PC-9 (cell line): ENCODE data around the gene SKI. TPM values are rescaled to one million over a fixed set of nuclear protein-coding genes. Genes with fewer than 3 reads are reported as not detected.
A peak's percentile ranks its signal among the peaks of the same experiment; 100 is the strongest.

ENCODE experiments used
- BruUV-seq: library from RNA; stranded (reverse); fragments of 400-500 nt; replicated peaks from 2 replicates; lab custom pipeline; 2021; lab: Mats Ljungman, UMichigan
- CTCF ChIA-PET: fragments of 300-600 bp; sonication (Branson Sonifier 250); formaldehyde crosslinking; loops from one replicate; lab custom pipeline; 2022; ENCODE audit warnings: antibody characterized with exemption; lab: Charles Lee
- POLR2A ChIA-PET: fragments of 300-600 bp; sonication (Branson Sonifier 250); formaldehyde crosslinking; loops from one replicate; lab custom pipeline; 2022; ENCODE audit warnings: antibody characterized with exemption; ENCODE audit not compliant: unreplicated experiment; lab: Charles Lee
- DNase-seq, 2 experiments: peaks; one replicate each; pipeline versions ENCODE4 v3.0.0 to v3.0.0-alpha.2; 2015 to 2022; ENCODE audit warnings: mixed read lengths in 1 of 2
- H2AFZ ChIP-seq: fragments of 200-600 bp; sonication (generic); 2 replicates; pipeline ENCODE4 v1.8.1; 2017; ENCODE audit warnings: antibody characterized with exemption
- H3F3A ChIP-seq: fragments of 200-600 bp; sonication (generic); 2 replicates; pipeline ENCODE4 v1.8.1; 2017; ENCODE audit warnings: antibody characterized with exemption, mild to moderate bottlenecking, low read depth; ENCODE audit not compliant: insufficient read depth
- H3K27ac ChIP-seq: fragments of 200-600 bp; sonication (generic); 2 replicates; pipeline ENCODE4 v1.6.1; 2016; ENCODE audit warnings: mixed run types
- H3K27me3 ChIP-seq: fragments of 200-600 bp; sonication (generic); 2 replicates; pipeline ENCODE4 v1.6.1; 2016; ENCODE audit warnings: low read depth, mixed run types; ENCODE audit not compliant: insufficient read depth
- H3K36me3 ChIP-seq: fragments of 200-600 bp; sonication (generic); 2 replicates; pipeline ENCODE4 v1.6.1; 2016; ENCODE audit warnings: low read depth, mixed run types
- H3K4me1 ChIP-seq: fragments of 200-600 bp; sonication (generic); replicated peaks from 2 replicates; pipeline ENCODE4 v1.6.1; 2016; ENCODE audit warnings: mixed run types; ENCODE audit not compliant: insufficient read depth
- H3K4me2 ChIP-seq: fragments of 200-600 bp; sonication (generic); 2 replicates; pipeline ENCODE4 v1.6.1; 2017; ENCODE audit warnings: mixed run types
- H3K4me3 ChIP-seq: fragments of 200-600 bp; sonication (generic); 2 replicates; pipeline ENCODE4 v1.6.1; 2016; ENCODE audit warnings: mixed run types
- H3K79me2 ChIP-seq: fragments of 200-600 bp; sonication (generic); 2 replicates; pipeline ENCODE4 v1.6.1; 2017; ENCODE audit warnings: low read depth, mixed run types
- H3K9me2 ChIP-seq: fragments of 200-600 bp; sonication (generic); 2 replicates; pipeline ENCODE4 v1.8.1; 2017; ENCODE audit warnings: mild to moderate bottlenecking; ENCODE audit not compliant: insufficient read depth
- H3K9me3 ChIP-seq: fragments of 200-600 bp; sonication (generic); 2 replicates; pipeline ENCODE4 v1.8.1; 2016; ENCODE audit warnings: low read depth; ENCODE audit not compliant: insufficient read depth
- H4K20me1 ChIP-seq: fragments of 200-600 bp; sonication (generic); 2 replicates; pipeline ENCODE4 v1.8.1; 2017; ENCODE audit not compliant: insufficient read depth
- EZH2 ChIP-seq: fragments of 200-600 bp; sonication (generic); IDR thresholded peaks from 2 replicates; pipeline ENCODE4 v1.8.0; 2017; ENCODE audit warnings: antibody characterized with exemption, low read depth
- intact Hi-C: fragments of 100-400 bp; cut with micrococcal nuclease; formaldehyde crosslinking; loops from one replicate; pipeline ENCODE4 v1.10.0; 2022; ENCODE audit not compliant: unreplicated experiment
- total RNA-seq: library from RNA; stranded (reverse); gene quantifications from 2 replicates; pipeline ENCODE4 v1.2.3, GENCODE V29; 2021
- TF ChIP-seq, protein P1 (sequence below): fragments of 200-600 bp; sonication (generic); conservative IDR thresholded peaks from 2 replicates; pipeline ENCODE4 v1.6.1; 2017; ENCODE audit warnings: mixed run types, antibody characterized with exemption, mild to moderate bottlenecking, moderate library complexity

SKI gene
- total RNA-seq, 1 experiment from 2014 or later = 36.2 TPM

DNA sequence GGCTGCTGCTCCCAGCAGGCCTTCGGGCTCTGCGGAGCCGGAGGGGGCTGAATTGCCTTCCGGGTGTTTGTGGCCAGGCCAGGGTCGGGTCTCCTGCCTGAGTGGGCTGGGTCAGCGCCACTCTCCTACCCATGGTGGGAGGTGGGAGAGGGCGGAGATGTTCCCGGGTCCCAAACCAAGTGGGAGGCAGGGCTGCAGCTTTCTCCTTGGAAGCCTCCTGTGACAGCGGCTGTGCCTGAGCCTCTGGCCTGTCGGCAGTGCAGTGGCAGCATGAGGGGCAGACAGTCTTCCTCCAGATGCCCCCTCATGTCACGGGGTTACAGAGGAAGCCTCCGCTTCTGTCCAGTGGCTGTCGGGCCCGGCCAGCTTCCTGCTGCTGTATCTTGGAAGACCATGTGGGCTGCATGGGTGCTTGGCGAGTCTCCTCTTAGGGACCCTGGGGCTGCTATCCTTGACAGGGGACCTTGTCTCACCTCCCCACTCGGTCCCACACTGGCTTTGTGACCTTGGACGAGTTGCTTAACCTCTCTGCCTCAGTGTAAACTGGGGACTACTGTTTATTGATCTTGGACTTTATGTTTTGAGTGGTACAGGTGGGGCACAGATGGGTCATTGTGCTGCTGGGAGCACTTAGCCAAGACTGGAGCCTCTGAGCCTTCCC lies 4.3 kb downstream of the SKI start:
- intact Hi-C loops = loop anchor here (5.0 kb wide), 1 partner anchor 35 kb away; no protein-coding TSS in a partner anchor
- Histone ChIP-seq H4K20me1 (peaks cover 80% of the 10 kb centered on the region), H3K27me3 (no peaks in the 10 kb centered on the region), H3F3A (peaks cover 29% of the 10 kb centered on the region), H3K4me2 (peak overlapping the region; percentile 99), H3K36me3 (no peaks in the 10 kb centered on the region), H3K27ac (no peak overlapping the region), H2AFZ (no peak overlapping the region), H3K4me1 (peaks cover 52% of the 10 kb centered on the region), H3K79me2 (peaks cover 87% of the 10 kb centered on the region), H3K4me3 (peak overlapping the region; percentile 93; the same call in 1 of the 2 replicates), H3K9me3 (no peaks in the 10 kb centered on the region), H3K9me2 (no peaks in the 10 kb centered on the region)
- no TSS peak for BruUV-seq
- TF ChIP-seq, protein P1, sequence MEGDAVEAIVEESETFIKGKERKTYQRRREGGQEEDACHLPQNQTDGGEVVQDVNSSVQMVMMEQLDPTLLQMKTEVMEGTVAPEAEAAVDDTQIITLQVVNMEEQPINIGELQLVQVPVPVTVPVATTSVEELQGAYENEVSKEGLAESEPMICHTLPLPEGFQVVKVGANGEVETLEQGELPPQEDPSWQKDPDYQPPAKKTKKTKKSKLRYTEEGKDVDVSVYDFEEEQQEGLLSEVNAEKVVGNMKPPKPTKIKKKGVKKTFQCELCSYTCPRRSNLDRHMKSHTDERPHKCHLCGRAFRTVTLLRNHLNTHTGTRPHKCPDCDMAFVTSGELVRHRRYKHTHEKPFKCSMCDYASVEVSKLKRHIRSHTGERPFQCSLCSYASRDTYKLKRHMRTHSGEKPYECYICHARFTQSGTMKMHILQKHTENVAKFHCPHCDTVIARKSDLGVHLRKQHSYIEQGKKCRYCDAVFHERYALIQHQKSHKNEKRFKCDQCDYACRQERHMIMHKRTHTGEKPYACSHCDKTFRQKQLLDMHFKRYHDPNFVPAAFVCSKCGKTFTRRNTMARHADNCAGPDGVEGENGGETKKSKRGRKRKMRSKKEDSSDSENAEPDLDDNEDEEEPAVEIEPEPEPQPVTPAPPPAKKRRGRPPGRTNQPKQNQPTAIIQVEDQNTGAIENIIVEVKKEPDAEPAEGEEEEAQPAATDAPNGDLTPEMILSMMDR = no peak
- TF ChIP-seq EZH2 = no peak
- CTCF ChIA-PET = no interaction called here
- POLR2A ChIA-PET = no interaction called here
- no peak for DNase-seq

DNA sequence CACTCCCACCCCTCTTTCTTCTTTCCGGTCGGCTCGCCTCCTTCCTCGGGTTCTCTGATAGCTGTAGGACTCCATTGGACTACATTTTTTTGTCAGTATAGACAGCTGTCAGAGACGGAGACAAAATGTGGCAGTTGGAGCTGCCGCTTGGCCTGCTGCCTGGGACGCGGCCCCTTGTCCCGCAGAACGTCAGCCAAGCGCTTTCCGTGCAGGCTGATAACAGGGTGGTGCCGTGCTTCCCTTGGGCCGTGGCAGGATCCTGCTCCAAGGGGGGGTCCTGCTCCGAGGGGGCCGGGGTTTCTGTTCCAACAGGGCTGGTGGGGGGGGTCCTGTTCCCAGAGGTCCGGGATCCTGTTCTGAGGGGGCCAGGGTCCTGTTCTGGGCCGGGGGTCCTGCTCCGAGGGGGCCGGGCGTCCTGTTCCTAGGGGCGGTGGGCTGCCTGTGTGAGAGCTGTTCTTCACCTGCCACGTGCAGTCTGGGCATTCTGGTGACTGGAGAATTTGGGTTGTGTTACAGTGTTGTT lies 4.9 kb downstream of the SKI start:
- CTCF ChIA-PET = interaction anchor here (0.8 kb wide), 1 partner anchor 57 kb away, joined by 4 read pairs; no protein-coding TSS in a partner anchor
- Histone ChIP-seq H3K27me3 (no peaks in the 10 kb centered on the region), H3K9me3 (no peaks in the 10 kb centered on the region), H3K4me3 (no peak overlapping the region; the same call in 1 of the 2 replicates), H4K20me1 (peaks cover 86% of the 10 kb centered on the region), H3K9me2 (no peaks in the 10 kb centered on the region), H3F3A (peaks cover 29% of the 10 kb centered on the region), H3K4me1 (peaks cover 52% of the 10 kb centered on the region), H3K27ac (no peak overlapping the region), H3K36me3 (no peaks in the 10 kb centered on the region), H2AFZ (no peak overlapping the region), H3K79me2 (peaks cover 93% of the 10 kb centered on the region), H3K4me2 (peak overlapping the region; percentile 99)
- intact Hi-C loops = loop anchor here (5.0 kb wide), 1 partner anchor 36 kb away; no protein-coding TSS in a partner anchor
- DNase-seq = no peak
- POLR2A ChIA-PET = no interaction called here
- BruUV-seq = no TSS peak
- TF ChIP-seq, protein P1 = no peak
- TF ChIP-seq EZH2 = no peak

DNA sequence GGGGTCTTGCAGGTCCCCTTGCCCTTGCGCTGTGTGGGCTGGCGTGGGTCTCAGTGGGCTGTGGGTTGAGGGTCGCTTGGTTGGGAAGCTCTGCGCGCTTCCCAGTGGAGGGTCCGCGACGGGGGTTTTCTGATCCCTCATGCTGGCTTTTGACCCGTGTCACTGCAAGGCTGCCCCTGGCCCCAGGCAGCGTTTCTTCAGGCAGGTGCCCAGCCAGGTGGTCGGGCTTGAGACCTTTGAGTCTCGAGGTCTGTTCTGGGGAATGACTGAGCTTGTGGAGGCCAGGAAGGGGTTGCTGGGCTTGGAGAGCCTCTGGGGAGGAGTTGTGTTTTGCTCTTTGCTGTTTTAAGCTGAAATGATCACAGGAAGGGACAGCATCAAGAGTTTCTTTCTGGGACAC lies 5.3 kb downstream of the SKI start:
- no TSS peak for BruUV-seq
- Histone ChIP-seq H3K4me1 (peaks cover 52% of the 10 kb centered on the region), H3K4me3 (peak overlapping the region; percentile 47; the same call in 1 of the 2 replicates), H3K27me3 (no peaks in the 10 kb centered on the region), H3K9me2 (no peaks in the 10 kb centered on the region), H3K4me2 (peak overlapping the region; percentile 99), H2AFZ (no peak overlapping the region), H3K9me3 (no peaks in the 10 kb centered on the region), H3K79me2 (peaks cover 98% of the 10 kb centered on the region), H3K36me3 (no peaks in the 10 kb centered on the region), H4K20me1 (peaks cover 91% of the 10 kb centered on the region), H3F3A (peaks cover 29% of the 10 kb centered on the region), H3K27ac (peak overlapping the region; percentile 68; the same call in 1 of the 2 replicates)
- DNase-seq = no peak
- intact Hi-C loops = loop anchor here (5.0 kb wide), 1 partner anchor 36 kb away; no protein-coding TSS in a partner anchor
- CTCF ChIA-PET = interaction anchor here (0.8 kb wide), 1 partner anchor 57 kb away, joined by 4 read pairs; no protein-coding TSS in a partner anchor
- TF ChIP-seq, protein P1 = no peak
- TF ChIP-seq EZH2 = no peak
- POLR2A ChIA-PET = interaction anchor here (1.6 kb wide), 1 partner anchor 34 kb away, joined by 10 read pairs; no protein-coding TSS in a partner anchor
